GM21367 (cell line): ENCODE data around the gene IRF6.
A peak's percentile ranks its signal among the peaks of the same experiment; 100 is the strongest.

ENCODE experiments used
- ATAC-seq: cut with Tn5 transposase; IDR thresholded peaks from one replicate; pipeline ENCODE4 v1.9.1; 2021; ENCODE audit not compliant: unreplicated experiment

The IRF6 gene

GRCh38 chr1:209761011-209761635 is 44.8 kb downstream of the IRF6 start:
- no peak for ATAC-seq

- ATAC-seq, result no peak
Measured at GRCh38 chr1:209759829-209760359, 46.0 kb downstream of the IRF6 start.

- no peak for ATAC-seq
Measured at GRCh38 chr1:209758400-209758799, 47.5 kb downstream of the IRF6 start.

GRCh38 chr1:209756615-209757445 is 49.1 kb downstream of the IRF6 start:
- ATAC-seq, result peak; percentile 33

GRCh38 chr1:209755926-209756614 is 49.9 kb downstream of the IRF6 start, which contains the start of gene TRAF3IP3:
TSS of gene TRAF3IP3 (plus strand) at chr1:209756053. CDS start at chr1:209760040, 3,987 bp downstream.
- peak; percentile 77 for ATAC-seq

- ATAC-seq, result no peak
Measured at GRCh38 chr1:209755256-209755655, 50.7 kb downstream of the IRF6 start.

- ATAC-seq, result no peak
Measured at GRCh38 chr1:209752890-209753289, 53.1 kb downstream of the IRF6 start.

- ATAC-seq, result peak; percentile 33
Measured at GRCh38 chr1:209751627-209752231, 54.2 kb downstream of the IRF6 start.

- no peak for ATAC-seq
Measured at GRCh38 chr1:209749670-209750323, 56.1 kb downstream of the IRF6 start.

GRCh38 chr1:209749205-209749604 is 56.7 kb downstream of the IRF6 start:
- no peak for ATAC-seq

- no peak for ATAC-seq
Measured at GRCh38 chr1:209748620-209749019, 57.3 kb downstream of the IRF6 start.

- ATAC-seq, result peak; percentile 88
Measured at GRCh38 chr1:209747580-209748262, 58.2 kb downstream of the IRF6 start.

GRCh38 chr1:209746451-209747165 is 59.3 kb downstream of the IRF6 start:
- ATAC-seq, result no peak

GRCh38 chr1:209743145-209743482 is 62.8 kb downstream of the IRF6 start:
- ATAC-seq, result no peak

- ATAC-seq, result no peak
Measured at GRCh38 chr1:209742409-209743144, 63.4 kb downstream of the IRF6 start.

- no peak for ATAC-seq
Measured at GRCh38 chr1:209741889-209742288, 64.1 kb downstream of the IRF6 start.

- ATAC-seq, result no peak
Measured at GRCh38 chr1:209741193-209741592, 64.7 kb downstream of the IRF6 start.

- no peak for ATAC-seq
Measured at GRCh38 chr1:209738270-209738669, 67.7 kb downstream of the IRF6 start.

GRCh38 chr1:209737118-209737505 is 68.8 kb downstream of the IRF6 start:
- no peak for ATAC-seq
